Measurements from ENCODE around the gene MORN5.

GRCh38 chr9:122121391-122121790 is 38.3 kb upstream of the MORN5 start:
- TF ChIP-seq POLR2A (IDR thresholded peaks at IDR 0.05): no peak
- TF ChIP-seq CTCF (IDR thresholded peaks at IDR 0.05): no peak
- no peak for TF ChIP-seq POLR2AphosphoS5 (IDR thresholded peaks at IDR 0.05)
